ENCODE measurements around the gene ZNF587B. TPM values are rescaled to one million over a fixed set of nuclear protein-coding genes. Genes with fewer than 3 reads are reported as not detected.
"Not testable (repeated sequence)": the region's sequence is repeated elsewhere in the genome, so short reads cannot be mapped to it uniquely, and the experiment has no call there.

Gene ZNF587B
- total RNA-seq, 1 donor from 2014 or later = 17.9 TPM

- H3K27ac ChIP-seq (ENCODE audit: low read depth, low read length) = peak overlapping the region; percentile 84
- H4K20me1 ChIP-seq (ENCODE audit: insufficient read depth, low read length) = peaks cover 24% of the 10 kb centered on the region
- peak overlapping the region; percentile 93 for H3K27ac Mint-ChIP-seq (ENCODE audit: unreplicated experiment)
- H3K9me3 ChIP-seq (ENCODE audit: insufficient read depth, low read depth, low read length) = no peaks in the 10 kb centered on the region
- H3K4me2 ChIP-seq (ENCODE audit: low read length) = peak overlapping the region; percentile 94
- peaks cover 5% of the 10 kb centered on the region for H3K4me1 ChIP-seq (ENCODE audit: insufficient read depth, low read length)
- H3K27me3 Mint-ChIP-seq (ENCODE audit: low read depth, unreplicated experiment) = no peaks in the 10 kb centered on the region
- H3K4me1 Mint-ChIP-seq (ENCODE audit: low read depth, unreplicated experiment) = peaks cover 20% of the 10 kb centered on the region
- FAIRE-seq (no peak), DNase-seq (ENCODE audit: low read depth) (peak; percentile 98)
- no peaks in the 10 kb centered on the region for H3K27me3 ChIP-seq (ENCODE audit: insufficient read depth, low read length)
- peaks cover 3% of the 10 kb centered on the region for H3K36me3 ChIP-seq (ENCODE audit: insufficient read depth, low read length)
- H2AFZ ChIP-seq (ENCODE audit: low read depth, low read length) = peak overlapping the region; percentile 61
- peaks cover 9% of the 10 kb centered on the region for H3K36me3 Mint-ChIP-seq (ENCODE audit: low read depth, unreplicated experiment)
- peak overlapping the region; percentile 98 for H3K4me3 Mint-ChIP-seq (ENCODE audit: unreplicated experiment)
- H3K9ac ChIP-seq (ENCODE audit: low read length) = peak overlapping the region; percentile 99
- no peaks in the 10 kb centered on the region for H3K9me3 Mint-ChIP-seq (ENCODE audit: unreplicated experiment)
- TF ChIP-seq CTCF (IDR thresholded peaks at IDR 0.05; ENCODE audit: insufficient read depth, low read depth, low read length) = peak; percentile 14
- no peak for TF ChIP-seq EZH2 (IDR thresholded peaks at IDR 0.05; ENCODE audit: insufficient read depth, low read length)
- H3K4me3 ChIP-seq (ENCODE audit: insufficient read depth, low read depth, low read length) = peak overlapping the region; percentile 97
- peaks cover 53% of the 10 kb centered on the region for H3K79me2 ChIP-seq (ENCODE audit: insufficient read depth, low read length)
These were observed 10.5 kb upstream of the ZNF587B start for GRCh38 chr19:57819475-57820148.

- peak overlapping the region; percentile 94 for H3K4me2 ChIP-seq (ENCODE audit: low read length)
- no peak for TF ChIP-seq EZH2 (IDR thresholded peaks at IDR 0.05; ENCODE audit: insufficient read depth, low read length)
- TF ChIP-seq CTCF (IDR thresholded peaks at IDR 0.05; ENCODE audit: insufficient read depth, low read depth, low read length) = no peak
- H3K79me2 ChIP-seq (ENCODE audit: insufficient read depth, low read length) = peaks cover 63% of the 10 kb centered on the region
- no peaks in the 10 kb centered on the region for H3K9me3 ChIP-seq (ENCODE audit: insufficient read depth, low read depth, low read length)
- peak overlapping the region; percentile 99 for H3K9ac ChIP-seq (ENCODE audit: low read length)
- peaks cover 20% of the 10 kb centered on the region for H3K4me1 Mint-ChIP-seq (ENCODE audit: low read depth, unreplicated experiment)
- H4K20me1 ChIP-seq (ENCODE audit: insufficient read depth, low read length) = peaks cover 27% of the 10 kb centered on the region
- DNase-seq (ENCODE audit: low read depth) (no peak), FAIRE-seq (no peak)
- peaks cover 5% of the 10 kb centered on the region for H3K4me1 ChIP-seq (ENCODE audit: insufficient read depth, low read length)
- H2AFZ ChIP-seq (ENCODE audit: low read depth, low read length) = no peak overlapping the region
- H3K36me3 Mint-ChIP-seq (ENCODE audit: low read depth, unreplicated experiment) = peaks cover 9% of the 10 kb centered on the region
- H3K9me3 Mint-ChIP-seq (ENCODE audit: unreplicated experiment) = no peaks in the 10 kb centered on the region
- H3K27me3 ChIP-seq (ENCODE audit: insufficient read depth, low read length) = no peaks in the 10 kb centered on the region
- peak overlapping the region; percentile 84 for H3K27ac ChIP-seq (ENCODE audit: low read depth, low read length)
- peak overlapping the region; percentile 97 for H3K4me3 ChIP-seq (ENCODE audit: insufficient read depth, low read depth, low read length)
- H3K27me3 Mint-ChIP-seq (ENCODE audit: low read depth, unreplicated experiment) = no peaks in the 10 kb centered on the region
- peaks cover 5% of the 10 kb centered on the region for H3K36me3 ChIP-seq (ENCODE audit: insufficient read depth, low read length)
- H3K27ac Mint-ChIP-seq (ENCODE audit: unreplicated experiment) = peak overlapping the region; percentile 21
- peak overlapping the region; percentile 98 for H3K4me3 Mint-ChIP-seq (ENCODE audit: unreplicated experiment)
These were observed 9.5 kb upstream of the ZNF587B start for GRCh38 chr19:57820599-57820998.

- not testable (repeated sequence) for DNase-seq (ENCODE audit: low read depth); H3K36me3 ChIP-seq (ENCODE audit: insufficient read depth, low read length); H3K27me3 Mint-ChIP-seq (ENCODE audit: low read depth, unreplicated experiment); H3K9me3 ChIP-seq (ENCODE audit: insufficient read depth, low read depth, low read length); H3K9ac ChIP-seq (ENCODE audit: low read length); H3K9me3 Mint-ChIP-seq (ENCODE audit: unreplicated experiment); H3K27ac ChIP-seq (ENCODE audit: low read depth, low read length); H3K4me1 ChIP-seq (ENCODE audit: insufficient read depth, low read length); H2AFZ ChIP-seq (ENCODE audit: low read depth, low read length); H3K27me3 ChIP-seq (ENCODE audit: insufficient read depth, low read length); H3K27ac Mint-ChIP-seq (ENCODE audit: unreplicated experiment); FAIRE-seq
- peaks cover 32% of the 10 kb centered on the region for H4K20me1 ChIP-seq (ENCODE audit: insufficient read depth, low read length)
- H3K4me2 ChIP-seq (ENCODE audit: low read length) = peak overlapping the region; percentile 94
- peaks cover 22% of the 10 kb centered on the region for H3K4me1 Mint-ChIP-seq (ENCODE audit: low read depth, unreplicated experiment)
- H3K4me3 Mint-ChIP-seq (ENCODE audit: unreplicated experiment) = peak overlapping the region; percentile 98
- peaks cover 68% of the 10 kb centered on the region for H3K79me2 ChIP-seq (ENCODE audit: insufficient read depth, low read length)
- peak overlapping the region; percentile 97 for H3K4me3 ChIP-seq (ENCODE audit: insufficient read depth, low read depth, low read length)
- H3K36me3 Mint-ChIP-seq (ENCODE audit: low read depth, unreplicated experiment) = peaks cover 11% of the 10 kb centered on the region
These were observed 9.0 kb upstream of the ZNF587B start for GRCh38 chr19:57821095-57821494.

GRCh38 chr19:57821501-57821900 is 8.6 kb upstream of the ZNF587B start:
- not testable (repeated sequence) for H3K27ac Mint-ChIP-seq (ENCODE audit: unreplicated experiment); FAIRE-seq; H3K4me2 ChIP-seq (ENCODE audit: low read length); H3K4me3 ChIP-seq (ENCODE audit: insufficient read depth, low read depth, low read length); H3K36me3 ChIP-seq (ENCODE audit: insufficient read depth, low read length); H3K9ac ChIP-seq (ENCODE audit: low read length); H3K4me1 ChIP-seq (ENCODE audit: insufficient read depth, low read length); H3K9me3 ChIP-seq (ENCODE audit: insufficient read depth, low read depth, low read length); H3K27me3 ChIP-seq (ENCODE audit: insufficient read depth, low read length); DNase-seq (ENCODE audit: low read depth); H3K27ac ChIP-seq (ENCODE audit: low read depth, low read length); H3K27me3 Mint-ChIP-seq (ENCODE audit: low read depth, unreplicated experiment); H3K9me3 Mint-ChIP-seq (ENCODE audit: unreplicated experiment); H3K4me3 Mint-ChIP-seq (ENCODE audit: unreplicated experiment); H2AFZ ChIP-seq (ENCODE audit: low read depth, low read length)
- Mint-ChIP-seq H3K4me1 (ENCODE audit: low read depth, unreplicated experiment) (peaks cover 22% of the 10 kb centered on the region), H3K36me3 (ENCODE audit: low read depth, unreplicated experiment) (peaks cover 14% of the 10 kb centered on the region)
- peaks cover 36% of the 10 kb centered on the region for H4K20me1 ChIP-seq (ENCODE audit: insufficient read depth, low read length)
- H3K79me2 ChIP-seq (ENCODE audit: insufficient read depth, low read length) = peaks cover 72% of the 10 kb centered on the region

Measured in astrocyte (in vitro differentiated cells and primary cell).